Common myeloid progenitor, CD34-positive (primary cell): ENCODE data around the gene FRS3.
A peak's percentile ranks its signal among the peaks of the same experiment; 100 is the strongest.

ENCODE experiments used
- CTCF ChIA-PET: fragments of 350-600 bp; sonication (Branson Sonifier 250); formaldehyde crosslinking; loops from one replicate; lab custom pipeline; 2021; ENCODE audit warnings: antibody characterized with exemption; lab: Charles Lee
- POLR2A ChIA-PET: fragments of 350-600 bp; sonication (Branson Sonifier 250); formaldehyde crosslinking; loops from one replicate; lab custom pipeline; 2021; ENCODE audit warnings: antibody characterized with exemption; lab: Charles Lee
- DNase-seq, 3 donors: peaks; one replicate each; pipeline versions ENCODE4 v3.0.0 to v3.0.0-alpha.2; 2013
- H3K27ac ChIP-seq, 2 experiments: 1 replicate in 1 of 2; 2 replicates in 1 of 2; pipeline ENCODE4 v1.7.0; 2013; ENCODE audit warnings: inconsistent platforms in 2 of 2, low read length in 2 of 2, mild to moderate bottlenecking in 2 of 2, low read depth in 1 of 2, moderate library complexity in 1 of 2; ENCODE audit not compliant: severe bottlenecking in 2 of 2, insufficient read depth in 1 of 2, poor library complexity in 1 of 2
- H3K27me3 ChIP-seq, 5 experiments: replicated peaks in 2 of 5; 1 replicate in 3 of 5; 2 replicates in 2 of 5; pipeline versions ENCODE4 v1.6.1 to v1.7.0; 2013; ENCODE audit warnings: low read length in 4 of 5, mild to moderate bottlenecking in 2 of 5, moderate library complexity in 2 of 5, inconsistent platforms in 1 of 5; ENCODE audit not compliant: insufficient read depth in 5 of 5, control insufficient read depth in 4 of 5
- H3K36me3 ChIP-seq, 4 experiments: 1 replicate in 2 of 4; 2 replicates in 2 of 4; pipeline versions ENCODE4 v1.6.1 to v1.7.0; 2013; ENCODE audit warnings: low read length in 3 of 4, control low read depth in 1 of 4, mild to moderate bottlenecking in 1 of 4; ENCODE audit not compliant: control insufficient read depth in 4 of 4, insufficient read depth in 4 of 4
- H3K4me1 ChIP-seq, 4 experiments: 1 replicate in 3 of 4; 2 replicates in 1 of 4; pipeline versions ENCODE4 v1.6.1 to v1.7.1; 2013; ENCODE audit warnings: low read length in 3 of 4, mild to moderate bottlenecking in 3 of 4, control low read depth in 1 of 4, inconsistent platforms in 1 of 4, moderate library complexity in 1 of 4; ENCODE audit not compliant: control insufficient read depth in 4 of 4, insufficient read depth in 4 of 4; ENCODE audit errors: control extremely low read depth in 1 of 4
- H3K4me3 ChIP-seq, 7 experiments: 1 replicate in 4 of 7; 2 replicates in 3 of 7; pipeline versions ENCODE4 v1.5.1 to v1.7.0; 2013; ENCODE audit warnings: mild to moderate bottlenecking in 7 of 7, low read length in 6 of 7, moderate library complexity in 6 of 7, inconsistent platforms in 2 of 7, low read depth in 2 of 7, control low read depth in 1 of 7; ENCODE audit not compliant: insufficient read depth in 4 of 7, control insufficient read depth in 1 of 7; ENCODE audit errors: extremely low read depth in 1 of 7
- H3K9me3 ChIP-seq, 5 experiments: 1 replicate in 4 of 5; 2 replicates in 1 of 5; pipeline versions ENCODE4 v1.6.1 to v1.7.1; 2013; ENCODE audit warnings: low read length in 4 of 5, mild to moderate bottlenecking in 2 of 5, inconsistent platforms in 1 of 5, low read depth in 1 of 5, moderate library complexity in 1 of 5; ENCODE audit not compliant: control insufficient read depth in 4 of 5, insufficient read depth in 2 of 5; ENCODE audit errors: control extremely low read depth in 1 of 5
- WGBS: methylation state at CpG from one replicate; pipeline ENCODE4 v1.1.5; 2013; ENCODE audit not compliant: insufficient coverage; 5-methylcytosine and 5-hydroxymethylcytosine counted together

The FRS3 gene

GRCh38 chr6:41791305-41791704 lies 11.6 kb upstream of the FRS3 start:
- DNase-seq, result no peak
- no peaks in the 10 kb centered on the region for H3K27me3 ChIP-seq
- H3K9me3 ChIP-seq, result no peaks in the 10 kb centered on the region
- CTCF ChIA-PET, result no interaction called here
- 100% methylated on average over 1 of the region's 1 CpG for WGBS
- no peak overlapping the region for H3K27ac ChIP-seq
- peaks cover 0 to 17% (median 11%) of the 10 kb centered on the region in 4 experiments for H3K4me1 ChIP-seq
- peaks cover 12 to 59% (median 31%) of the 10 kb centered on the region in 4 experiments for H3K36me3 ChIP-seq
- H3K4me3 ChIP-seq, result no peak overlapping the region
- POLR2A ChIA-PET, result interaction anchor here (0.5 kb wide), 1 partner anchor 65 kb away, joined by 4 read pairs; no protein-coding TSS in a partner anchor

- CTCF ChIA-PET, result interaction anchor here (0.7 to 1.5 kb wide), 3 partner anchors 9 to 254 kb away, joined by 3 to 5 read pairs (median 4); partner anchors contain the start of gene PRICKLE4
- no peaks in the 10 kb centered on the region for H3K27me3 ChIP-seq
- H3K27ac ChIP-seq, result no peak overlapping the region
- H3K36me3 ChIP-seq, result peaks cover 11 to 46% (median 24%) of the 10 kb centered on the region in 4 experiments
- peaks cover 0 to 28% (median 17%) of the 10 kb centered on the region in 4 experiments for H3K4me1 ChIP-seq
- no peaks in the 10 kb centered on the region for H3K9me3 ChIP-seq
- DNase-seq, result no peak
- POLR2A ChIA-PET, result no interaction called here
- H3K4me3 ChIP-seq, result no peak overlapping the region
- 100% methylated on average over 1 of the region's 1 CpG for WGBS
Observed at GRCh38 chr6:41790045-41790444, 10.3 kb upstream of the FRS3 start.

GRCh38 chr6:41789390-41789724 lies 9.7 kb upstream of the FRS3 start:
- Histone ChIP-seq H3K4me1 (peaks cover 0 to 35% (median 20%) of the 10 kb centered on the region in 4 experiments), H3K9me3 (no peaks in the 10 kb centered on the region), H3K27me3 (no peaks in the 10 kb centered on the region), H3K36me3 (peaks cover 11 to 43% (median 24%) of the 10 kb centered on the region in 4 experiments), H3K27ac (no peak overlapping the region), H3K4me3 (no peak overlapping the region)
- CTCF ChIA-PET, result interaction anchor here (0.7 to 1.5 kb wide), 3 partner anchors 8 to 255 kb away, joined by 3 to 5 read pairs (median 4); partner anchors contain the start of gene PRICKLE4
- POLR2A ChIA-PET, result interaction anchor here (0.6 kb wide), 1 partner anchor 106 kb away, joined by 3 read pairs; the partner anchor contains the start of gene USP49
- DNase-seq, result no peak
- 88% methylated on average over 2 of the region's 3 CpGs for WGBS

GRCh38 chr6:41787219-41787917 lies 7.7 kb upstream of the FRS3 start, which contains the start of gene TOMM6:
TSS of gene TOMM6 (plus strand) at chr6:41787694. CDS start at chr6:41787698, 4 bp downstream.
- Histone ChIP-seq H3K27me3 (no peaks in the 10 kb centered on the region), H3K27ac (peak within 1 kb of the TSS; percentile 93 to 99)
- 0% methylated on average over 54 of the region's 55 CpGs for WGBS

GRCh38 chr6:41786451-41787218 lies 6.9 kb upstream of the FRS3 start:
- WGBS, result under 1% methylated on average over 48 of the region's 58 CpGs

More at GRCh38 chr6:41787219-41787917, 7.7 kb upstream of the FRS3 start, which contains the start of gene TOMM6:
- Histone ChIP-seq H3K36me3 (peaks cover 11 to 33% (median 22%) of the 10 kb centered on the region in 4 experiments), H3K4me3 (peak within 1 kb of the TSS; percentile 92 to 100 (median 97)), H3K9me3 (no peaks in the 10 kb centered on the region), H3K4me1 (peaks cover 0 to 38% (median 20%) of the 10 kb centered on the region in 4 experiments)
- ChIA-PET CTCF (interaction anchor here (0.8 to 7.2 kb wide), 31 partner anchors 9 to 428 kb away, joined by 3 to 58 read pairs (median 4); partner anchors contain the start of genes BYSL, MED20 and TAF8), POLR2A (interaction anchor here (0.6 to 1.8 kb wide), 4 partner anchors 19 to 263 kb away, joined by 3 to 7 read pairs (median 4); partner anchors contain the start of genes BYSL and TAF8)
- DNase-seq, result peak; percentile 96 to 97 (median 97)

GRCh38 chr6:41785689-41786450 lies 6.2 kb upstream of the FRS3 start:
- WGBS, result 39% methylated on average over 23 of the region's 29 CpGs
- H3K4me1 ChIP-seq, result peaks cover 8 to 47% (median 28%) of the 10 kb centered on the region in 4 experiments
- peaks cover 8 to 19% (median 14%) of the 10 kb centered on the region in 4 experiments for H3K36me3 ChIP-seq
- DNase-seq, result peak in 2 of 3 donors; percentile 19 to 21
- no peaks in the 10 kb centered on the region for H3K27me3 ChIP-seq
- H3K9me3 ChIP-seq, result no peaks in the 10 kb centered on the region
- no peak overlapping the region for H3K27ac ChIP-seq
- H3K4me3 ChIP-seq, result peak overlapping the region in 6 of 7 experiments; percentile 96 to 100 (median 98)
- POLR2A ChIA-PET, result interaction anchor here (1.4 kb wide), 1 partner anchor 136 kb away, joined by 3 read pairs; the partner anchor contains the start of gene BYSL
- CTCF ChIA-PET, result interaction anchor here (0.6 to 7.2 kb wide), 28 partner anchors 8 to 429 kb away, joined by 3 to 58 read pairs (median 4); partner anchors contain the start of genes BYSL and MED20

More at GRCh38 chr6:41786451-41787218, 6.9 kb upstream of the FRS3 start:
- Histone ChIP-seq H3K4me1 (peaks cover 2 to 40% (median 20%) of the 10 kb centered on the region in 4 experiments), H3K9me3 (no peaks in the 10 kb centered on the region), H3K4me3 (peak overlapping the region; percentile 92 to 100 (median 97)), H3K27ac (peak overlapping the region; percentile 93 to 99), H3K27me3 (no peaks in the 10 kb centered on the region), H3K36me3 (peaks cover 8 to 26% (median 18%) of the 10 kb centered on the region in 4 experiments)
- ChIA-PET POLR2A (interaction anchor here (1.3 to 1.8 kb wide), 3 partner anchors 18 to 264 kb away, joined by 3 to 7 read pairs (median 5); partner anchors contain the start of genes BYSL and TAF8), CTCF (interaction anchor here (0.8 to 7.2 kb wide), 33 partner anchors 9 to 428 kb away, joined by 3 to 58 read pairs (median 4); partner anchors contain the start of genes BYSL and MED20)
- peak; percentile 69 to 84 (median 82) for DNase-seq
